ENCODE results near the gene CCNG2.

DNA sequence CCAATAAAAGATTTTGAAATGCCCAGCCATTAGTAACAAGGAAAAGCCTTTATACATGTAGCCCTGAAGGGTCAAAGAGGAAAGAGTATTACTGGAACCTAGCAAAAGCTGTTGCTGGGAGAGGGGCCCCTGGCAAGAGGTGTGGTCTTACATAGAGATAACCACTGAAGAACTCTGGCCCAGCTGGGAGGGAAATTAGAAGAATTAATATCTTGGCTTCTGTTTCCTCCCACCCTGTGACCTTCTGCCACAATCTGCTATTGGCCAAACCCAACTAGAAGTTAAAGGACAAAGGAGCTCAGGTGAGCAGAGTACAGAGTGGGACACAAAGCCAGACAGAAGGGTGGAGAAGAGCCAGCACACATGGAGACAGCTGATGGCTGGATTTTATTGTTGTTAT, 39.3 kb upstream of the CCNG2 start:
- TF ChIP-seq GATA3 (IDR thresholded peaks at IDR 0.05; ENCODE audit: low read depth, low read length) (no peak), GATA2 (IDR thresholded peaks at IDR 0.05; ENCODE audit: low read depth, low read length) (no peak)

Measured in SH-SY5Y (cell line).